ENCODE data around the gene EARS2. TPM values are rescaled to one million over a fixed set of nuclear protein-coding genes. Genes with fewer than 3 reads are reported as not detected.
"Not testable (repeated sequence)": the region's sequence is repeated elsewhere in the genome, so short reads cannot be mapped to it uniquely, and the experiment has no call there.

EARS2 gene
- polyA plus RNA-seq (2013, experiment 1 of 2; ENCODE audit: insufficient read length), result 21.2 TPM
- polyA plus RNA-seq (2013, experiment 2 of 2; ENCODE audit: insufficient read length), result 18.0 TPM

- DNase-seq, result peak; percentile 98
Measured at GRCh38 chr16:23556881-23557778, at the start of gene EARS2, which contains the start of gene UBFD1. Gene EARS2 (minus strand): TSS chr16:23557350. CDS start chr16:23557343, 7 bp downstream. Gene UBFD1 (plus strand): TSS chr16:23557727. CDS start chr16:23557743, 16 bp downstream.

- DNase-seq, result no peak
Measured at GRCh38 chr16:23597003-23597756, 40.0 kb upstream of the EARS2 start.

GRCh38 chr16:23595951-23596720 lies 39.0 kb upstream of the EARS2 start, which contains the start of gene NDUFAB1:
Gene NDUFAB1 (minus strand): TSS chr16:23596316. CDS start chr16:23596290, 26 bp downstream.
- peak; percentile 85 for DNase-seq

GRCh38 chr16:23595246-23595950 lies 38.2 kb upstream of the EARS2 start:
- DNase-seq, result no peak

- no peak for DNase-seq
Measured at GRCh38 chr16:23594186-23594585, 37.0 kb upstream of the EARS2 start.

- no peak for DNase-seq
Measured at GRCh38 chr16:23590181-23590580, 33.0 kb upstream of the EARS2 start.

GRCh38 chr16:23587726-23588125 lies 30.6 kb upstream of the EARS2 start:
- DNase-seq, result peak; percentile 85

GRCh38 chr16:23584186-23585076 lies 27.3 kb upstream of the EARS2 start:
- no peak for DNase-seq

GRCh38 chr16:23583271-23583670 lies 26.1 kb upstream of the EARS2 start:
- DNase-seq, result not testable (repeated sequence)

GRCh38 chr16:23581764-23582163 lies 24.6 kb upstream of the EARS2 start:
- no peak for DNase-seq

- DNase-seq, result no peak
Measured at GRCh38 chr16:23580391-23580790, 23.2 kb upstream of the EARS2 start.

GRCh38 chr16:23579371-23579770 lies 22.2 kb upstream of the EARS2 start:
- no peak for DNase-seq

- DNase-seq, result no peak
Measured at GRCh38 chr16:23578101-23578830, 21.1 kb upstream of the EARS2 start.

GRCh38 chr16:23577493-23577892 lies 20.3 kb upstream of the EARS2 start:
- DNase-seq, result no peak

GRCh38 chr16:23575834-23576233 lies 18.7 kb upstream of the EARS2 start:
- DNase-seq, result no peak

GRCh38 chr16:23573817-23574216 lies 16.7 kb upstream of the EARS2 start:
- DNase-seq, result no peak

GRCh38 chr16:23572394-23572793 lies 15.2 kb upstream of the EARS2 start:
- DNase-seq, result no peak

GRCh38 chr16:23571895-23572294 lies 14.7 kb upstream of the EARS2 start:
- DNase-seq, result no peak

- DNase-seq, result no peak
Measured at GRCh38 chr16:23570992-23571632, 14.0 kb upstream of the EARS2 start.
